Measurements from ENCODE around the gene NKX3-2. TPM values are rescaled to one million over a fixed set of nuclear protein-coding genes. Genes with fewer than 3 reads are reported as not detected.

NKX3-2 gene
- total RNA-seq, 1 experiment from 2014 or later: 0.07 TPM

DNA sequence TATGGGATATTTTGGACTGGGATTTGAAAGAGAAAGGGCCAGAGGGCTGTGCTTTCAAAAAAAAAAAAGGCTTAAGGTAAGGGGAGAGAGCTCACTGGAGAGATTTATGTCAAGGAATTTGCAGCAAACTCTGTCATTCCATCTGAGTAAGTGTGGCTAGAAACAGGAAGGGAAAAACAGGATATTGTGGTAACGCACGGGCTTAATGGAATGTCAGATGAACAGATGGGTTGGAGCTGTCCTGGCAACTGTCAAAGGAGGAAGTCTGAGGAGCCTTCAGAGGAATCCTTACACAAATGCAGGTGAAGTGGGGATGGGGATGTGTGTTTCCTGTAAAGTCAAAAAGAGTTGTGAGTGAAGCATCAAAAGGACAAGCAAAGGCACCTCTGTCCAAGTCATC lies 15.1 kb upstream of the NKX3-2 start:
- Histone ChIP-seq H3K9me3 (ENCODE audit: low read length) (no peaks in the 10 kb centered on the region), H3K4me1 (ENCODE audit: insufficient read depth, low read length) (peaks cover 16% of the 10 kb centered on the region), H3K9me2 (replicated peaks; ENCODE audit: low read length) (no peaks in the 10 kb centered on the region), H3K4me2 (ENCODE audit: low read length) (peak overlapping the region; percentile 64), H3K9ac (ENCODE audit: low read length) (no peak overlapping the region), H3K27ac (ENCODE audit: low read length) (peak overlapping the region; percentile 23), H4K20me1 (ENCODE audit: low read length) (no peaks in the 10 kb centered on the region), H3K4me3 (ENCODE audit: low read length) (no peak overlapping the region), H3F3A (ENCODE audit: low read length, unreplicated experiment) (no peaks in the 10 kb centered on the region), H2AFZ (ENCODE audit: low read length) (no peak overlapping the region), H3K27me3 (ENCODE audit: low read length) (no peaks in the 10 kb centered on the region), H3K36me3 (ENCODE audit: low read depth, low read length) (no peaks in the 10 kb centered on the region), H3K79me2 (ENCODE audit: low read length) (no peaks in the 10 kb centered on the region)
- POLR2A ChIA-PET (ENCODE audit: unreplicated experiment): interaction anchor here (0.7 kb wide), 1 partner anchor 444 kb away, joined by 7 read pairs; no protein-coding TSS in a partner anchor
- ATAC-seq: peak; percentile 71
- DNase-seq: peak; percentile 76
- CTCF ChIA-PET: interaction anchor here (0.7 kb wide), 1 partner anchor 1240 kb away, joined by 3 read pairs; no protein-coding TSS in a partner anchor
- intact Hi-C loops (cut with micrococcal nuclease): no loop called here
- BruUV-seq (replicated peaks): no TSS peak
- TF ChIP-seq EZH2phosphoT487 (IDR thresholded peaks at IDR 0.05; ENCODE audit: borderline replicate concordance, low read length) (no peak), EZH2 (IDR thresholded peaks at IDR 0.05; ENCODE audit: low read length, unreplicated experiment) (no peak)
- TF ChIP-seq, protein P1, sequence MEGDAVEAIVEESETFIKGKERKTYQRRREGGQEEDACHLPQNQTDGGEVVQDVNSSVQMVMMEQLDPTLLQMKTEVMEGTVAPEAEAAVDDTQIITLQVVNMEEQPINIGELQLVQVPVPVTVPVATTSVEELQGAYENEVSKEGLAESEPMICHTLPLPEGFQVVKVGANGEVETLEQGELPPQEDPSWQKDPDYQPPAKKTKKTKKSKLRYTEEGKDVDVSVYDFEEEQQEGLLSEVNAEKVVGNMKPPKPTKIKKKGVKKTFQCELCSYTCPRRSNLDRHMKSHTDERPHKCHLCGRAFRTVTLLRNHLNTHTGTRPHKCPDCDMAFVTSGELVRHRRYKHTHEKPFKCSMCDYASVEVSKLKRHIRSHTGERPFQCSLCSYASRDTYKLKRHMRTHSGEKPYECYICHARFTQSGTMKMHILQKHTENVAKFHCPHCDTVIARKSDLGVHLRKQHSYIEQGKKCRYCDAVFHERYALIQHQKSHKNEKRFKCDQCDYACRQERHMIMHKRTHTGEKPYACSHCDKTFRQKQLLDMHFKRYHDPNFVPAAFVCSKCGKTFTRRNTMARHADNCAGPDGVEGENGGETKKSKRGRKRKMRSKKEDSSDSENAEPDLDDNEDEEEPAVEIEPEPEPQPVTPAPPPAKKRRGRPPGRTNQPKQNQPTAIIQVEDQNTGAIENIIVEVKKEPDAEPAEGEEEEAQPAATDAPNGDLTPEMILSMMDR (conservative IDR thresholded peaks at IDR 0.05; ENCODE audit: low read depth, low read length): no peak

DNA sequence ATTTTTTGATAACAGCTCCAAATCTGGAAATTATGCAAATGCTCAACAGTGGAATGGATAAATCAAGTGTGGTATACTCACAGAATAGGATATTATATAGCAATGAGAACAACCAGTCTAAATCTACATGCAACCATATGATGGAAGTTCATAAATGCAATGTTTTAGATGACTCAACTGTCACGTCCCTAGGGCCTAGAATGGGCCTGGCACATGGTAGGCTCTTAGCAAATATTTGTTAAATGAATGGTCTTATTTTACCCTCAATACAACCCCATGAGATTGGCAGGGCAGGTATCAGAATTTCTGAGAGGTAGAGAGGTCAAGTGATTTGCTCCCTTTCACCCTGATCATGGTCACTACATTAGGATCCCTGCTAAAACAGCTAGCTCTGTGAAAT lies 14.6 kb upstream of the NKX3-2 start:
- Histone ChIP-seq H3K79me2 (ENCODE audit: low read length) (no peaks in the 10 kb centered on the region), H3K9ac (ENCODE audit: low read length) (no peak overlapping the region), H3K9me2 (replicated peaks; ENCODE audit: low read length) (no peaks in the 10 kb centered on the region), H3K27ac (ENCODE audit: low read length) (peak overlapping the region; percentile 23), H4K20me1 (ENCODE audit: low read length) (no peaks in the 10 kb centered on the region), H3K36me3 (ENCODE audit: low read depth, low read length) (no peaks in the 10 kb centered on the region), H3F3A (ENCODE audit: low read length, unreplicated experiment) (no peaks in the 10 kb centered on the region), H2AFZ (ENCODE audit: low read length) (no peak overlapping the region), H3K4me3 (ENCODE audit: low read length) (no peak overlapping the region), H3K27me3 (ENCODE audit: low read length) (no peaks in the 10 kb centered on the region), H3K9me3 (ENCODE audit: low read length) (no peaks in the 10 kb centered on the region), H3K4me1 (ENCODE audit: insufficient read depth, low read length) (peaks cover 16% of the 10 kb centered on the region), H3K4me2 (ENCODE audit: low read length) (peak overlapping the region; percentile 64)
- TF ChIP-seq, protein P1 (conservative IDR thresholded peaks at IDR 0.05; ENCODE audit: low read depth, low read length): no peak
- no peak for TF ChIP-seq EZH2 (IDR thresholded peaks at IDR 0.05; ENCODE audit: low read length, unreplicated experiment)
- no peak for TF ChIP-seq EZH2phosphoT487 (IDR thresholded peaks at IDR 0.05; ENCODE audit: borderline replicate concordance, low read length)
- intact Hi-C loops (cut with micrococcal nuclease): no loop called here
- DNase-seq (peak; percentile 21), ATAC-seq (no peak; the same call in 1 of the 2 replicates)
- POLR2A ChIA-PET (ENCODE audit: unreplicated experiment): no interaction called here
- CTCF ChIA-PET: no interaction called here
- BruUV-seq (replicated peaks): no TSS peak

DNA sequence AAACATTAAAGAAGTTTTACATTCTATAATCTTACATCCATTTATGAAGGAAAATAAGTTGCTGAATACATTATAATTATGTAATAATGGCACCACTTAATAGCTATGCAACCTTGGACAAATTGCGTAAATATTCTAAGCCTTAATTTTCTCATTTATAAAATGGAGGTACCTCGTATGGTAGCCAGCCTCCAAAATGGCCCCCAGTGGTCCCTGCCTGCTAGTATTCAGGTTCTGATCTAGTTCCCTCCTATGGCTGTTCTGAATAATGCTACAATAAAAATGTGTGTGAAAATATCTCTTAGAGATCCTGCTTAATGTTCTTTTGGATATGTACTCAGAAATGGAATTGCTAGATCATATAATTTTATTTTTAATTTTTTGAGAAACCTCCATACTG lies 11.0 kb upstream of the NKX3-2 start:
- Histone ChIP-seq H3K9me2 (replicated peaks; ENCODE audit: low read length) (no peaks in the 10 kb centered on the region), H4K20me1 (ENCODE audit: low read length) (no peaks in the 10 kb centered on the region), H3K79me2 (ENCODE audit: low read length) (no peaks in the 10 kb centered on the region), H3K4me3 (ENCODE audit: low read length) (no peak overlapping the region), H3K4me2 (ENCODE audit: low read length) (no peak overlapping the region), H3K9me3 (ENCODE audit: low read length) (no peaks in the 10 kb centered on the region), H3K9ac (ENCODE audit: low read length) (no peak overlapping the region), H3K27ac (ENCODE audit: low read length) (no peak overlapping the region), H2AFZ (ENCODE audit: low read length) (no peak overlapping the region), H3K4me1 (ENCODE audit: insufficient read depth, low read length) (peaks cover 16% of the 10 kb centered on the region), H3F3A (ENCODE audit: low read length, unreplicated experiment) (no peaks in the 10 kb centered on the region), H3K36me3 (ENCODE audit: low read depth, low read length) (no peaks in the 10 kb centered on the region), H3K27me3 (ENCODE audit: low read length) (no peaks in the 10 kb centered on the region)
- TF ChIP-seq EZH2 (IDR thresholded peaks at IDR 0.05; ENCODE audit: low read length, unreplicated experiment): no peak
- TF ChIP-seq EZH2phosphoT487 (IDR thresholded peaks at IDR 0.05; ENCODE audit: borderline replicate concordance, low read length): no peak
- TF ChIP-seq, protein P1 (conservative IDR thresholded peaks at IDR 0.05; ENCODE audit: low read depth, low read length): no peak
- ATAC-seq (no peak), DNase-seq (no peak)
- CTCF ChIA-PET: no interaction called here
- intact Hi-C loops (cut with micrococcal nuclease): no loop called here
- no TSS peak for BruUV-seq (replicated peaks)
- POLR2A ChIA-PET (ENCODE audit: unreplicated experiment): no interaction called here
